IMR-90 (cell line): ENCODE measurements around the gene TESK2. TPM values are rescaled to one million over a fixed set of nuclear protein-coding genes. Genes with fewer than 3 reads are reported as not detected.

Experiments
- ATAC-seq: fragments of 200-7000 bp; cut with Tn5 transposase; 2 replicates; pipeline ENCODE4 v1.9.1; 2020; ENCODE audit warnings: low read depth, mild to moderate bottlenecking, moderate library complexity
- BruUV-seq: library from RNA; stranded (reverse); fragments of 400-500 nt; replicated peaks from 2 replicates; lab custom pipeline; 2021; lab: Mats Ljungman, UMichigan
- CTCF ChIA-PET: fragments of 300-600 bp; formaldehyde crosslinking; extraction: SDS; loops from one replicate; lab custom pipeline; 2021; ENCODE audit warnings: antibody characterized with exemption; lab: Yijun Ruan, JAX
- POLR2A ChIA-PET: fragments of 300-600 bp; sonication (Branson Sonifier 250); formaldehyde crosslinking; loops from one replicate; lab custom pipeline; 2022; ENCODE audit warnings: antibody characterized with exemption; ENCODE audit not compliant: unreplicated experiment; lab: Charles Lee
- DNase-seq: peaks from one replicate; pipeline ENCODE4 v3.0.0; 2013
- H2AFZ ChIP-seq: replicated peaks from 2 replicates; pipeline ENCODE3; 2013; ENCODE audit warnings: low read length, mild to moderate bottlenecking; ENCODE audit not compliant: poor library complexity
- H2AK5ac ChIP-seq: 2 replicates; pipeline ENCODE4 v1.6.1; 2013; ENCODE audit warnings: low read depth, low read length, inconsistent platforms
- H2AK9ac ChIP-seq: replicated peaks from 2 replicates; pipeline ENCODE3; 2013; ENCODE audit warnings: mild to moderate bottlenecking, low read depth, low read length, moderate library complexity; ENCODE audit not compliant: poor library complexity
- H2BK120ac ChIP-seq: 2 replicates; pipeline ENCODE4 v1.6.1; 2013; ENCODE audit warnings: low read depth, low read length, inconsistent platforms
- H2BK15ac ChIP-seq: 3 replicates; pipeline ENCODE4 v1.6.1; 2013; ENCODE audit warnings: low read depth, low read length, inconsistent platforms
- H2BK20ac ChIP-seq: 2 replicates; pipeline ENCODE4 v1.6.1; 2013; ENCODE audit warnings: low read depth, mild to moderate bottlenecking, inconsistent platforms, low read length, moderate library complexity
- H2BK5ac ChIP-seq: 2 replicates; pipeline ENCODE4 v1.6.1; 2013; ENCODE audit warnings: mild to moderate bottlenecking, low read depth, low read length, inconsistent platforms; ENCODE audit not compliant: poor library complexity, severe bottlenecking
- H3K14ac ChIP-seq: replicated peaks from 2 replicates; pipeline ENCODE4 v1.6.1; 2013; ENCODE audit warnings: low read depth, low read length, inconsistent platforms
- H3K18ac ChIP-seq: 2 replicates; pipeline ENCODE4 v1.6.1; 2013; ENCODE audit warnings: low read depth, low read length, control low read depth
- H3K23ac ChIP-seq: 2 replicates; pipeline ENCODE4 v1.6.1; 2013; ENCODE audit warnings: low read depth, low read length, inconsistent platforms
- H3K27ac ChIP-seq: 2 replicates; pipeline ENCODE4 v1.5.1; 2013; ENCODE audit warnings: mild to moderate bottlenecking, control low read depth, low read length; ENCODE audit not compliant: insufficient read depth
- H3K27me3 ChIP-seq: 2 replicates; pipeline ENCODE4 v1.6.1; 2013; ENCODE audit warnings: low read length; ENCODE audit not compliant: control insufficient read depth, insufficient read depth
- H3K36me3 ChIP-seq: 2 replicates; pipeline ENCODE4 v1.6.1; 2013; ENCODE audit warnings: low read length, mixed read lengths; ENCODE audit not compliant: control insufficient read depth, insufficient read depth
- H3K4ac ChIP-seq: 2 replicates; pipeline ENCODE4 v1.6.1; 2013; ENCODE audit warnings: low read depth, low read length, inconsistent platforms
- H3K4me1 ChIP-seq: 2 replicates; pipeline ENCODE4 v1.6.1; 2013; ENCODE audit warnings: low read length, mixed read lengths; ENCODE audit not compliant: control insufficient read depth, insufficient read depth
- H3K4me2 ChIP-seq: 2 replicates; pipeline ENCODE4 v1.6.1; 2013; ENCODE audit warnings: low read depth, mild to moderate bottlenecking, control low read depth, low read length, moderate library complexity
- H3K4me3 ChIP-seq: 2 replicates; pipeline ENCODE4 v1.5.1; 2013; ENCODE audit warnings: low read depth, mild to moderate bottlenecking, control low read depth, low read length, moderate library complexity; ENCODE audit not compliant: insufficient read depth
- H3K56ac ChIP-seq: 2 replicates; pipeline ENCODE4 v1.6.1; 2013; ENCODE audit warnings: low read length, inconsistent platforms; ENCODE audit not compliant: insufficient read depth; ENCODE audit errors: extremely low read depth
- H3K79me1 ChIP-seq, 2 experiments: 2 replicates each; pipeline ENCODE4 v1.6.1; 2013; ENCODE audit warnings: low read length in 2 of 2, inconsistent platforms in 1 of 2, low read depth in 1 of 2
- H3K9ac ChIP-seq: 2 replicates; pipeline ENCODE4 v1.6.1; 2013; ENCODE audit warnings: low read depth, low read length, control low read depth
- H3K9me1 ChIP-seq: 2 replicates; pipeline ENCODE4 v1.6.1; 2013; ENCODE audit warnings: low read length, inconsistent platforms; ENCODE audit not compliant: insufficient read depth
- H3K9me3 ChIP-seq: 2 replicates; pipeline ENCODE4 v1.6.1; 2013; ENCODE audit warnings: low read length; ENCODE audit not compliant: control insufficient read depth, insufficient read depth
- H4K20me1 ChIP-seq: 2 replicates; pipeline ENCODE4 v1.6.1; 2013; ENCODE audit warnings: low read length, inconsistent platforms; ENCODE audit not compliant: insufficient read depth
- H4K5ac ChIP-seq: 2 replicates; pipeline ENCODE4 v1.6.1; 2013; ENCODE audit warnings: mild to moderate bottlenecking, low read depth, low read length, control low read depth
- H4K8ac ChIP-seq, 2 experiments: 2 replicates each; pipeline ENCODE4 v1.6.1; 2013; ENCODE audit warnings: low read depth in 2 of 2, low read length in 2 of 2, control low read depth in 1 of 2, inconsistent platforms in 1 of 2
- H4K91ac ChIP-seq: 2 replicates; pipeline ENCODE4 v1.6.1; 2013; ENCODE audit warnings: low read depth, low read length, inconsistent platforms; ENCODE audit not compliant: insufficient read depth
- BHLHE40 ChIP-seq: fragments of 150-350 bp; IDR thresholded peaks from 2 replicates; pipeline ENCODE4 v1.6.1; 2016; ENCODE audit warnings: mild to moderate bottlenecking, low read depth, low read length
- CEBPB ChIP-seq: IDR thresholded peaks from 2 replicates; pipeline ENCODE4 v1.6.1; 2012; ENCODE audit warnings: low read depth, low read length, improper control_type of control experiment
- CHD1 ChIP-seq: IDR thresholded peaks from 2 replicates; pipeline ENCODE4 v1.6.1; 2012; ENCODE audit warnings: low read depth, low read length, improper control_type of control experiment
- CTCF ChIP-seq: conservative IDR thresholded peaks from 2 replicates; pipeline ENCODE4 v1.5.1; 2012; ENCODE audit warnings: mild to moderate bottlenecking, low read depth, low read length, improper control_type of control experiment
- FOS ChIP-seq: fragments of 150-350 bp; IDR thresholded peaks from 2 replicates; pipeline ENCODE4 v1.6.1; 2016; ENCODE audit warnings: low read depth, low read length
- MAFK ChIP-seq: IDR thresholded peaks from 2 replicates; pipeline ENCODE4 v1.6.1; 2012; ENCODE audit warnings: low read depth, low read length, improper control_type of control experiment
- MAZ ChIP-seq: IDR thresholded peaks from 2 replicates; pipeline ENCODE4 v1.6.1; 2012; ENCODE audit warnings: low read depth, mild to moderate bottlenecking, low read length, improper control_type of control experiment, moderate library complexity, borderline replicate concordance
- MXI1 ChIP-seq: IDR thresholded peaks from 2 replicates; pipeline ENCODE4 v1.6.1; 2012; ENCODE audit warnings: low read depth, mild to moderate bottlenecking, low read length, moderate library complexity, borderline replicate concordance
- POLR2A ChIP-seq: IDR thresholded peaks from 2 replicates; pipeline ENCODE4 v1.6.1; 2012; ENCODE audit warnings: mild to moderate bottlenecking, low read depth, low read length
- RAD21 ChIP-seq: IDR thresholded peaks from 2 replicates; pipeline ENCODE4 v1.6.1; 2012; ENCODE audit warnings: low read length, improper control_type of control experiment
- RFX5 ChIP-seq: IDR thresholded peaks from 2 replicates; pipeline ENCODE4 v1.8.0; 2012; ENCODE audit warnings: low read depth, mild to moderate bottlenecking, low read length, moderate library complexity
- SMC3 ChIP-seq: fragments of 150-350 bp; IDR thresholded peaks from 2 replicates; pipeline ENCODE4 v1.6.1; 2016; ENCODE audit warnings: low read depth, mild to moderate bottlenecking, antibody characterized with exemption, low read length, moderate library complexity
- USF2 ChIP-seq: fragments of 150-350 bp; IDR thresholded peaks from 2 replicates; pipeline ENCODE4 v1.6.1; 2017; ENCODE audit warnings: mild to moderate bottlenecking, antibody characterized with exemption, low read length, low read depth
- WGBS, 2 experiments: methylation state at CpG; one replicate each; pipeline versions ENCODE4 v1.1.5 to v1.1.7; 2013; ENCODE audit warnings: missing lambda C conversion rate in 2 of 2; ENCODE audit not compliant: insufficient read length in 1 of 2; ENCODE audit errors: extremely low coverage in 2 of 2; 5-methylcytosine and 5-hydroxymethylcytosine counted together
- dilution Hi-C: fragments of 300-500 bp; cut with HindIII; formaldehyde crosslinking; loops from one replicate; pipeline ENCODE4 v1.14.3; 2018; ENCODE audit warnings: low sequenced_read_pairs; ENCODE audit not compliant: unreplicated experiment
- in situ Hi-C: fragments of 300-500 bp; cut with MboI; formaldehyde crosslinking; loops from 3 replicates; pipeline ENCODE4 v1.14.3; 2019; ENCODE audit warnings: low sequenced_read_pairs, inconsistent platforms, mixed read lengths
- intact Hi-C: fragments of 100-400 bp; cut with micrococcal nuclease; formaldehyde crosslinking; loops from 2 replicates; pipeline ENCODE4 v1.10.0; 2022
- polyA plus RNA-seq, 3 experiments: library from polyadenylated mRNA; depleted of rRNA; stranded (reverse); fragments of >200 nt; gene quantifications; 2 replicates each; pipeline ENCODE4 v1.2.3, GENCODE V29; 2012; ENCODE audit warnings: low replicate concordance in 1 of 3
- total RNA-seq: library from RNA; depleted of rRNA; stranded (reverse); fragments of >200 nt; gene quantifications from 2 replicates; pipeline ENCODE4 v1.2.3, GENCODE V29; 2012
- TF ChIP-seq, protein P1 (sequence below): fragments of 150-350 bp; IDR thresholded peaks from 2 replicates; pipeline ENCODE4 v1.6.1; 2016; ENCODE audit warnings: low read depth, mild to moderate bottlenecking, low read length, moderate library complexity, borderline replicate concordance

Gene TESK2
- total and polyA plus RNA-seq, 2 of the 4 experiments (the other 2 are of a cell fraction), result 0.90 to 1.3 TPM

DNA sequence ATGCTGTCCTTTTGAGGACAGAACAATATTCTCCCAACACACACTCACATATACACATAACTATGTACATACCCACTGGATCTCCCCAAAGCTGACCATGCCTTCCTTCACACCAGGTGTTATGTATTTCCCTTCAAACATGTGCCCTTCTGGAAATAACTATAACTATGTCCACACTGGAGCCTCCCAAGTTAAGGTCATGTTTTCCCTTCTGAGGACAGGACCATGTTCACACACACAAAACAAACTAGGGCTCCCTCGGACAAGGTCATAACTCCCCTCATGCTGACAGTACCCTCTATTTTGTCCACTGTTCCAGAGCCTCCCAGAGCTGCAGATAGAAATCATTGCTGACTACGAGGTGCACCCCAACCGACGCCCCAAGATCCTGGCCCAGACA lies 16.9 kb upstream of the TESK2 start:
- POLR2A ChIA-PET, result no interaction called here
- H3K56ac ChIP-seq, result no peak overlapping the region
- dilution Hi-C loops, result no loop called here
- H3K79me1 ChIP-seq, result peaks cover 0 to 33% of the 10 kb centered on the region in 2 experiments; a peak in 3 of 4 replicates
- H3K18ac ChIP-seq, result no peak overlapping the region
- DNase-seq (no peak), ATAC-seq (no peak; the same call in 1 of the 2 replicates)
- H3K9me3 ChIP-seq, result no peaks in the 10 kb centered on the region
- no peak overlapping the region for H2AK5ac ChIP-seq
- no peak overlapping the region for H3K4me2 ChIP-seq
- H3K9ac ChIP-seq, result no peak overlapping the region
- H2BK15ac ChIP-seq, result no peak overlapping the region
- intact Hi-C loops, result no loop called here
- in situ Hi-C loops, result no loop called here
- TF ChIP-seq, protein P1, sequence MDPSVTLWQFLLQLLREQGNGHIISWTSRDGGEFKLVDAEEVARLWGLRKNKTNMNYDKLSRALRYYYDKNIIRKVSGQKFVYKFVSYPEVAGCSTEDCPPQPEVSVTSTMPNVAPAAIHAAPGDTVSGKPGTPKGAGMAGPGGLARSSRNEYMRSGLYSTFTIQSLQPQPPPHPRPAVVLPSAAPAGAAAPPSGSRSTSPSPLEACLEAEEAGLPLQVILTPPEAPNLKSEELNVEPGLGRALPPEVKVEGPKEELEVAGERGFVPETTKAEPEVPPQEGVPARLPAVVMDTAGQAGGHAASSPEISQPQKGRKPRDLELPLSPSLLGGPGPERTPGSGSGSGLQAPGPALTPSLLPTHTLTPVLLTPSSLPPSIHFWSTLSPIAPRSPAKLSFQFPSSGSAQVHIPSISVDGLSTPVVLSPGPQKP, result no peak
- TF ChIP-seq RAD21 (no peak), BHLHE40 (no peak), SMC3 (no peak), MXI1 (no peak), MAZ (no peak), RFX5 (no peak), CHD1 (no peak), POLR2A (no peak), CTCF (no peak), FOS (no peak), CEBPB (no peak), MAFK (no peak), USF2 (no peak)
- H2BK120ac ChIP-seq, result no peak overlapping the region
- WGBS, 2 experiments, result no CpG with 5 or more reads among the region's 4 CpGs
- no peaks in the 10 kb centered on the region; the same call in 1 of the 2 replicates for H3K4me1 ChIP-seq
- H3K4me3 ChIP-seq, result no peak overlapping the region
- CTCF ChIA-PET, result interaction anchor here (1.0 kb wide), 1 partner anchor 150 kb away, joined by 3 read pairs; no protein-coding TSS in a partner anchor
- peaks cover 14% of the 10 kb centered on the region for H3K9me1 ChIP-seq
- no peak overlapping the region for H4K8ac ChIP-seq
- no peak overlapping the region for H3K23ac ChIP-seq
- peaks cover 20% of the 10 kb centered on the region for H4K20me1 ChIP-seq
- no peak overlapping the region for H2BK5ac ChIP-seq
- BruUV-seq, result no TSS peak
- H3K27me3 ChIP-seq, result no peaks in the 10 kb centered on the region
- no peak overlapping the region for H2AFZ ChIP-seq
- no peak overlapping the region for H2AK9ac ChIP-seq
- no peak overlapping the region for H3K14ac ChIP-seq
- H4K91ac ChIP-seq, result no peak overlapping the region
- no peak overlapping the region for H3K27ac ChIP-seq
- peaks cover 30% of the 10 kb centered on the region for H3K36me3 ChIP-seq
- no peak overlapping the region for H3K4ac ChIP-seq
- H2BK20ac ChIP-seq, result no peak overlapping the region
- no peak overlapping the region; the same call in 1 of the 2 replicates for H4K5ac ChIP-seq
